Stimulated activated CD4-positive, alpha-beta T cell treated with anti-CD3 and anti-CD28 coated beads, TNF-alpha, amount 100 ng/mL, for 1 hour (primary cell): ENCODE measurements around the gene NCKAP5.

Experiments
- DNase-seq, 3 donors: peaks; one replicate each; pipeline ENCODE4 v3.0.0-alpha.2; 2020; ENCODE audit warnings: low read depth in 3 of 3, low spot score in 1 of 3

Gene NCKAP5

GRCh38 chr2:132969371-132969985 is 598.8 kb downstream of the NCKAP5 start:
- DNase-seq, result no peak

- DNase-seq, result no peak
Observed at GRCh38 chr2:132965460-132965859, 602.8 kb downstream of the NCKAP5 start.

DNA sequence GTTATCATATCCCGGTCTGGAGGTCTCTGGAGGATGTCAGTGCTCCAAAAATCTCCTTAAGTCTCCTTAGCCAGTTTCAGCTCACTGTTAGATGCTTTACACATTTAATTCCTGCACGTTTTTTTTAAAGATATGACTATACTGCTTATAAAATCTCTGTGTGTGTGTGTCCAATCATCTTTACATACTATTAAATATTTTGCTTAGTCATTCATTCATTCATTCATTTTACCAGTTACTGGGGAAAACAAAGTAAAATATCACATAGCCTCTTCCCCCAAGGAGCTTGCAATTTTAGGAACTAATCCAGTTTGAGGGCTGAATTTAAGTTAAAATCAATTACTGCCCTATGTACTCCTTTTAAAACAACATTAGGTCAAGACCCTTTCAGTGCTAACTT is 605.1 kb downstream of the NCKAP5 start:
- DNase-seq, result no peak

GRCh38 chr2:132958887-132959286 is 609.4 kb downstream of the NCKAP5 start:
- no peak for DNase-seq

DNA sequence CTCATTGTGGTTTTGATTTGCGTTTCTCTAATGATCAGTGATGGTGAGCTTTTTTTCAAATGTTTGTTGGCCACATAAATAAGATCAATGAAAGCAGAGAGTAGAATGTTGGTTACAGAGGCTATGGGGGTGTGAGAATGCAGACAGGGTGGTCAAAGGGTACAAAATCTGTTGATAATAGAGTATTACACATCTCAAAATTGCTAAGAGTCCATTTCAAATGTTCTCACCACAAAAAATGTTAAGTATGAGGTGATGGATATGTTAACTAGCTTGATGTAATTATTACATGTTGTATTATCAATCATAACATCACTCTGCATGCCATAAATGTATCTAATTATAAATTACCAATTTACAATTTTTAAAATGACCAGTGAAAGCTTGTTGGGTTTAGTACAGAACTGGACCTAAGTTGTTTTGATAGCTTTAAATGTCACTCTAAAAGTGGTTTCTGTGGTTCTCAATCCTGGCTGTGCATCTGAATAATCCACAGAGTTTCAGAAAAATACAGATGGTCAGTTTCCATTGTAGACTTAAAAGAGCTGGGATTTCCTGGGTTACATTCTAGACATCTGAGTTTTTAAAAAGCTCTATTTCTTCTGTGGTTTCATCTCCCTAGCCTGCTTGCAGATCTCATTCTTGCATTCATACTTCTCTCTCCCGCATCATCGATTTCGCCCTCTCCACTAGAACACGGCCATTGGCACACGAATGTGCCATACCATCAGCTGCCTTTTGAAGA is 612.2 kb downstream of the NCKAP5 start:
- no peak for DNase-seq

GRCh38 chr2:132953771-132954170 is 614.5 kb downstream of the NCKAP5 start:
- DNase-seq, result no peak

DNA sequence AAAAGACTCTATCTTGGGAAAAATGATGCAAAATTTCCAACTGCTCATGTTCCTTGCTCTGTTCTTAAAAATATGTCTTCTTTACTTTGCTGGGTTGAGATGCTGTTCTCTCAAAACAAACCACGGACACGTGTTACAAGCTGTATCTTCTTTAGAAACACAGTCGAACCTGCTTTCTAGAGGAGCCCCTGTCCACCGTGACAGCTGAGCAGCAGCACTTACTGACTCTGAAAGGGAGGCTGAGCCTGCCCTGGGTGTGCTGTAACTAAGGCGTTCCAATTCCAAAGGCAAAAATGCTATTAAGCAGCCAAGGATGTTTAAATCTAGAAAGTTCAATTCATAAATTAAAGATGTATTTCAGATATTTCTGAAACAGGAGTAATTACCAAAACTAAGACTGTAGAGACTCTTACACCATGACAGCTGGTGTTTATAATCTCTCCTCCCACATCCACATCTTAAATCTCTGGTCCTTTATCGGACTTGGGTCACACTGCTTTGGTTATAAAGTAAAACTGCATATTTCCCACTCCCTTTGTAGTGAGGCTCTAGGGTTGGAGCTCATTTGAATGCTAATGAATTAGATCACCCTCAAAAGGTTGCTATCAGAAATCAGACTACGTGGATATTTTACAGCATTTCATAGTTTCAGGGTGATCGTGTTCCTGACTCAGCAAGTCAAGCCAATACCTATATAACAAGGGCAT is 617.1 kb downstream of the NCKAP5 start:
- no peak for DNase-seq

DNA sequence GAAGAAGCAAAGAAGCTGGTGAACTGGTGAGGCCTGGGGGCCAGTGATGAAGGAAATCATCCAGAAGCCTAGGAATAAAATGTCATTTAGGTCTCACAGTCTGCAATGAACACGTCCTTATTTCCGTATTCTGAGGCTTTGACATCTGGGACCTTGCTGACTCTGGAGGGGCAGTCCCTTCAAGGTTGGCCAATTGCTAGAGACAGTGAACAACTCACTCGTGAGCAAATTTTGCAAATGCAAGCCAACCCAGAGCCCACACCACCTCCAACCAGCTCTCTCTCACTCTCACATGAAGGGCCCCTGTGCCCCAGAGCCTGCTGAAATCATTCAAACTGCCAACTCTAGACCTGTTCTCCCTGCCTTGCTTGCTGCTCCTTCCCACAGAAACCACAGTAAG is 619.2 kb downstream of the NCKAP5 start:
- DNase-seq, result no peak

DNA sequence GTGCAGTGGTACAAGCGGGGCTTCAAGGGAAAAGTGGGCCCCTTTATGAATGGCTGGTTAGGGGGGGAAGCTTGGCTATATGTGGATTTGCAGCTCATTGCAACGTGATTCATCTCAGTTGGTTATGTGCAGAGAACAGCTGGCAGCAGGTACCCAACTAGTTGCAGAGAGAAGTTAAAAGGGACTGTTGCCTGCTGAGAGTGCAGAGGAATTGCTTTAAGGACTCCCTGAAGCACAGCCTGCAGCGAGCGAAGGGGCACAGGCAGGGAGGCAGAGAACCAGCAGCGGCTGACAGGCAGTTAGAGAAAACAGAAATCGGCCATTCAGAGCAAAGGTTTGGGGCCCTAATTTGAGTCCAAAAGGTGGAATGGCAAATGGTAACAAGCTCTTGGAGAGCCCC is 620.1 kb downstream of the NCKAP5 start:
- no peak for DNase-seq

GRCh38 chr2:132943829-132944228 is 624.4 kb downstream of the NCKAP5 start:
- DNase-seq, result no peak

DNA sequence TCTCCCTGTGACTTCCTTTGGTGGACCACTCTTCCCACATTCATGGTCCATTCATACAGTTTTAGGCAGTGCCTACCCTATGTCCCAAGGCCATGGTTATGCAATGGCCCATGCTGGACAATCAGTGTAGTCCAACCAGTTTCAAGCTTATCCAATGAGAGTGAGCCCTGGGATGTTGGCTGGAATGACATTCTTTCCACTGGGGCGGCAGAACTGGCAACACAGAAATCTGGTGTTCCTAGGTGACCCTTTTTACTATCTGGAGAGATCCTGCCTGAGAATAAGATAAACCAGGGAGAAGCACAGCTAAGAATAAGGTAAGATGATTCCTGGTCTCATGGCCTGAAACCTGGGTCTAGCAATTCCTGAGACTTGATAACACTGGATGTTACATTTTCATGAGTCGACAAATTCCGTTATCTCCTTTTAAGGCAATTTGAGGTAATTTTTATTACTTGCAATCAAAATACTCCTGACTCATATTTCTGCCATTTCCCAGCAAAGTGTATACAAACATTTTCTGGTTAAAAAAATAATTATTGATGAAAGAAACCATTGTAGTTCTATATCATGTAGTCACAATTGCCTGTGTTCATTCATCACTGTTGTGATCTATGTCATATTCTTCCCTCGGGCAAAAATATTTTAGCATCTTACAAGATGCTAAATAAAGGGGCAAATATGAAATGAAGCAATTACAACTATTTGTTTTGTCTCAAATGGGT is 626.8 kb downstream of the NCKAP5 start:
- DNase-seq, result no peak

- DNase-seq, result no peak
Observed at GRCh38 chr2:132937629-132938028, 630.6 kb downstream of the NCKAP5 start.

DNA sequence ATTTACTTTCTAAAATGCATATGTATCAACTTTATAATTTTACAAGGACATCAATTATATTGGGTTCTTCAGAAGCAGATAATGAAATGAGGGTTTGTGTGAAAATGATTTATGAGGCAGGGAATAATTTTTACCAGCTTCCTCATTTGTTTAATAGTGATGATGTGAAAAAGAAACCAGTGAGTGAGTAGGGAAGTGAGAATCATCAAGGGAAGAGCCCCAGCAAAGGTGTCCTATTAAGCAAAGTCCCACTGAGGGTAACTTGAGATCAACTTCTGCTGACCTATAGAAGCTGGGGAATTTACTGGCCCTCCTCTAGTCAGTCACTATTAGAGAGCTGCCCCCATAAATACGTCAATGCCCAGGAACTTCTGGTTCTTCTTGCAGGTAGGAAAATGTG is 631.5 kb downstream of the NCKAP5 start:
- DNase-seq, result no peak

DNA sequence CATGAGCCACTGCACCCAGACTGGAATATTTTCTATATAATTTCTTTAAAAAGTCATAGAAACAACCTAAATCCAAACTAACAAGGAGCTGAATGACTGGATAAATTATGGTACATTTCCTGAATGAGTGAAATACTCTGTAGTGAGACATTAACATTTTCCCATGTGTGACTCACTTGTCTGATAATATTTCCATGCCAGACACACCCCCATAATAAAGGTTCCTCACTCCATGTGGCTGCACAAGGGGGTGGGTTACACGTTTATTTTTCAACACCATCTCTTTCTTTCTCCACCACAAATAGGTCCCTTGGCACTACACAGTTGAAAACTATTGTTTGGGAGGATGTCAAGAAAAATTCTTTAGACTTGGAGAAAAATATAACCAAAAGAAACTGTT is 632.0 kb downstream of the NCKAP5 start:
- no peak for DNase-seq

DNA sequence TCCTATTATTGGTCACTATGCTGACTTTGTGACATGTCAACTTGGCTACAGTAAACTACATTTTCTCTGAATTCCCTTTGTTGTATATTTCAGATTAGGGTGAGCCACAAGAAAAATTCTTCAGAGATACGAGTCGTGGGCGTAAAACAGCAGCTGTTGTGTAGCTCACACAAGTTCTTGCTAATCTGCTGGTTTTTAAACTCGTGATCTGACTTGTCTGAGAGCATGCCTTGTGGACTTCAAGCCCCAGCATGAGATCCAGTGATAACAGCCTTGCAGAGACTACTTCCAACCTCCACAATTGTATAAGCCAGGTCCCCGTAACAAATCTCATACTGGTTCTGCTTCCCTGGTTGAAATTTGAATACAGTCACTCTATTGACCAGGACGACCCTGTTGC is 638.5 kb downstream of the NCKAP5 start:
- no peak for DNase-seq

DNA sequence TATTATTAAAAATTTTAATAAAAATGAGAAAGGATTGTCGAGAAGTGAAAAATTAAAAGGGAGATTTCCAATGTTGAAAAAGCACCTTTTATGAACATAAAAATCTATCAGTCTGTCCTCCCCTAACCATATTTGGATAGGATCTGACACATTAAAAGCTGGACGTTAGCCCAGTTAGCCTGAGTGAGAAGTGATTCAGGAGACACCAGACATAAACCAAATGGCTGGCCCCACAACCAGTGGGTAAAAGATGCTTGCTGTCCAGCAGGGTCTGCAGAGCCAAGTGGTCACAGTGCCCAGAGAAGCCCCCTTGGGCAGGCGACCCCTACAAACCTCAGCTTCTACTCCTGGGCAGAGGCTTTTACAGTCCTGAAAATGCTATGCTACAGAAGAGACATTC is 644.5 kb downstream of the NCKAP5 start:
- no peak for DNase-seq

GRCh38 chr2:132915812-132916549 is 652.3 kb downstream of the NCKAP5 start:
- no peak for DNase-seq

DNA sequence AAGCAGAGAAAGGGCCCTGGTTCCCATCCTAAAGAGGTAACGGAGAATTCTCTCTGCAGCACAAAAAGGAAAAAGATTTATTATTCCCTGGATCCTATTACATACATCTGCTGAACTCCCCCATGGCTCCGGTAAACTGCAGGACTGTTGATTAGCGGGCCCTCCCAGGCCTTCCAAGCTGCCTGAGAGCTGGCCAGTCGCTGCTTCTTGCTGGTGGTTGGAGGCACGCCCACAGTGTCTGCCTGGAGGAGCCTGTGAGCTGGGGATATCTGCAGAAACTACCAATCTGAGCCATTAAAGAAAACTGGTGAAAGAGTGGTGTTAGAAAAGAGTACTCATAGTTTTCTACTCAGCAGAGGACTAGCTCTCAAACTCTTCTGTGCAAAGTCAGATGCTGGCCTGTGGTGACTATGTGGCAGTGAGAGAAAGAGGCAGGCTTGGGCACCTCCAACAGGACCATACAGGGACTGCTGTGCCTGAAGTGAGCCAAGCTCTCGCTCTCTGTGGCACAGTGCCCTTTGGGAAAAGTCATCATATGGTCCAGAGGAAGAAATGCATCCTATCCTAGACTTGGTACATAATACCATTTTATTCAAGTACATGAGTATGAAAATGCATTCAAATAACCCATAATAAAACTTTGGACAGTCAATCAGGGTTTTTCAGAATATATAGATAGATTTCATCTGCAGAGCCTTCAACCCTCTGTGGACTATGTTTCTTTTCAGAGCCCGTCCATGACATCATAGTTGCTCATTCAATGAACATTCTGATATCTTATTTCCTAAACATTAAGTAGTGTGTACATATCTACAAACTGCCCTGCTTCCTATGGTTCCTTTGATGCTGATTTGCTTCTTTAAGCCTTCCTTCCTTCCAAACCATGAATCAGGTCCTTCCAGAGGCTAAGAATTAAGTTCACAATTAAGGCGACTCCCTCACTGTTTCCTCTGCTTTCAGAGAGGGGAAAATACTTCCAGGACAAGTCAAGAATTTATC is 656.2 kb downstream of the NCKAP5 start:
- no peak for DNase-seq

DNA sequence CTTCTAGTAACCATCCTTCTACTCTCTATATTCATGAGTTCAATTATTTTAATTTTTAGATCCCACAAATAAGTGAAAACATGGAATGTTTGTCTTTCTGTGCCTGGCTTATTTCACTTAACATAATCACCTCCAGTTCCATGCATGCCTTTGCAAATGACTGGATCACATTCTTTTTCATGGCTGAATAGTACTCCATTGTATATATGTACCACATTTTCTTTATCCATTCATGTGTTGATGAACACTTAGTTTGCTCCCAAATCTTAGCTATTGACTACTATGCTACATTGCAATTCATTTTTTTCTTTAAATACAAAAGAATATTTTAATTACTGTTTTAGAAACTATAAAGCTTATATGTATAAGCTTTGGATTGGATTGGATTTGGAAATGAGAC is 657.8 kb downstream of the NCKAP5 start:
- no peak for DNase-seq

GRCh38 chr2:132909427-132909826 is 658.8 kb downstream of the NCKAP5 start:
- DNase-seq, result no peak
